Stimulated activated naive CD8-positive, alpha-beta T cell treated with anti-CD3 and anti-CD28 coated beads, Interleukin-15, amount 100 ng/mL, for 72 hours (primary cell): ENCODE results near the gene DSC1.
"Not testable (repeated sequence)": the region's sequence is repeated elsewhere in the genome, so short reads cannot be mapped to it uniquely, and the experiment has no call there.

ENCODE experiments used
- ATAC-seq: fragments of 150-1000 bp; cut with Tn5 transposase; 2 replicates; pipeline ENCODE4 v1.10.0; 2021; ENCODE audit warnings: mild to moderate bottlenecking, moderate library complexity
- DNase-seq, 2 donors: peaks; one replicate each; pipeline ENCODE4 v3.0.0; 2021 to 2022
- H3K27ac Mint-ChIP-seq, 2 donors: one replicate each; pipeline ENCODE4 v1.8.0; 2022; ENCODE audit warnings: mild to moderate bottlenecking in 2 of 2, mixed read lengths in 2 of 2, moderate library complexity in 2 of 2
- H3K27me3 Mint-ChIP-seq: one replicate; pipeline ENCODE4 v1.8.0; 2022; ENCODE audit warnings: mixed read lengths
- H3K4me1 Mint-ChIP-seq: one replicate; pipeline ENCODE4 v1.8.0; 2022; ENCODE audit warnings: mild to moderate bottlenecking, mixed read lengths
- H3K4me3 Mint-ChIP-seq, 2 donors: one replicate each; pipeline ENCODE4 v1.8.0; 2022; ENCODE audit warnings: mild to moderate bottlenecking in 2 of 2, mixed read lengths in 2 of 2, moderate library complexity in 1 of 2
- H3K9me3 Mint-ChIP-seq, 2 donors: one replicate each; pipeline ENCODE4 v1.8.0; 2022; ENCODE audit warnings: mixed read lengths in 2 of 2

The DSC1 gene

DNA sequence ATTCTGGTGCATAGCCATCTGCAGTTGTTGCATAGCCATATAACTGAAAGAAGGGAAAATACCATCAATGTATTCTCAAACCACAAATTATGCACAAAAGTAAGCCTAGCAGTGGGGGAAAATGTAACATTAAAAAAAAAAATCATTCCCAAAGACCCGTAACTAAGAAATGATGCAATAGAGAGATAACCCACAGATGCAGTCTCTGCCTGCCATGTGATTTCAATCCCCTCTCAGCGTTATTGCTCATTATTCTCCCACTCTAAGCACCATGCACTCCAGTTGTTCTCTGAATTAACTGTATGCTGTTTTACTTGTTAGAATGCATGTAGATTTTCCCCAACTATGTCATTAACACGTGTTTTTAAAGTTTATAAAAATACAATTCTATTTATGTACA, 14.1 kb downstream of the DSC1 start:
- Mint-ChIP-seq H3K27me3 (no peaks in the 10 kb centered on the region), H3K4me3 (no peak overlapping the region), H3K27ac (no peak overlapping the region), H3K9me3 (peaks cover 0 to 5% of the 10 kb centered on the region in 2 donors), H3K4me1 (no peaks in the 10 kb centered on the region)
- DNase-seq, result no peak
- no peak for ATAC-seq

GRCh38 chr18:31146809-31147208, 15.8 kb downstream of the DSC1 start:
- Mint-ChIP-seq H3K9me3 (peaks cover 0 to 5% of the 10 kb centered on the region in 2 donors), H3K4me3 (no peak overlapping the region), H3K27ac (no peak overlapping the region)

DNA sequence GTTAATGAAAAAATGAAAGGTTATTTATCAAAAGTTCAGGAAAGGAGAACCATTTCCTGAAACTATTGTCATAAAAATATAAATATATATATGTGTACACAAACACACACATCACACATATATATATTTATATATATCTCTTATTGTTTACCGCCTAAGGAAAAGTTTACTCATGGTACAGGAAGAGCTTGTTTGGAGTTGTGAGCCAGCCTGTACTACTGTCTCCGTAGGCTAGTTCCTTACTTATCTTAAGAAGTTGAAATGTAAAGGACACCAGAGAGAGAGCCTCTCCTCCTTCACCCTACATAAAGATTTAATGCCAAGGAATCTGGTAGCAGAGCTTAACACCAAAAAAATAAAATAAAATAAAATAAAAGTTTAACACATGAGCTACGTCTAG, 19.6 kb downstream of the DSC1 start:
- H3K9me3 Mint-ChIP-seq, result peaks cover 0 to 5% of the 10 kb centered on the region in 2 donors
- ATAC-seq, result no peak

More at GRCh38 chr18:31146809-31147208, 15.8 kb downstream of the DSC1 start:
- Mint-ChIP-seq H3K27me3 (no peaks in the 10 kb centered on the region), H3K4me1 (no peaks in the 10 kb centered on the region)
- ATAC-seq, result no peak
- no peak for DNase-seq

DNA sequence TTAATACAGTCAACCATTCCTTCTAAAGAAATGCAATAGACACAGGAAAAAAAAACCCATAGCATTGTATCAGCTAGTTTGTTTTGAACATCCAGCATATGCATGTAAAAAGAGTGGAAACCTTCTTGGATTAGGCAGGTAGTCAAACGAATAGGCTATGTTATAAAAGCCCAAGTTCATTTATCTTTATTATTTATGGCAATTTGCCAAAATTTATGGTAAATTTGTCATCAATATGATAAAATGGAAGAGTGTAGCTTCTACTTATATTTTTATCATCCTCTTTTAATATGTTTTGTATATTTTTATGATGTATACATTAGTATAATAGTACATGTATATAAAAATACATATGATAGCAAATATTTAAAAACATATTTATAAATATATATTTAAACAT, 23.9 kb downstream of the DSC1 start:
- DNase-seq (no peak), ATAC-seq (no peak)
- Mint-ChIP-seq H3K27me3 (no peaks in the 10 kb centered on the region), H3K27ac (no peak overlapping the region), H3K4me3 (no peak overlapping the region), H3K9me3 (no peaks in the 10 kb centered on the region), H3K4me1 (no peaks in the 10 kb centered on the region)

More for the DNA sequence above, 19.6 kb downstream of the DSC1 start:
- H3K27ac Mint-ChIP-seq, result no peak overlapping the region
- no peak overlapping the region for H3K4me3 Mint-ChIP-seq
- no peaks in the 10 kb centered on the region for H3K27me3 Mint-ChIP-seq
- no peaks in the 10 kb centered on the region for H3K4me1 Mint-ChIP-seq
- DNase-seq, result no peak

- Mint-ChIP-seq H3K9me3 (no peaks in the 10 kb centered on the region), H3K27ac (no peak overlapping the region), H3K4me3 (no peak overlapping the region), H3K4me1 (no peaks in the 10 kb centered on the region), H3K27me3 (no peaks in the 10 kb centered on the region)
- no peak for ATAC-seq
- no peak for DNase-seq
These were observed 27.6 kb downstream of the DSC1 start for GRCh38 chr18:31134988-31135529.

DNA sequence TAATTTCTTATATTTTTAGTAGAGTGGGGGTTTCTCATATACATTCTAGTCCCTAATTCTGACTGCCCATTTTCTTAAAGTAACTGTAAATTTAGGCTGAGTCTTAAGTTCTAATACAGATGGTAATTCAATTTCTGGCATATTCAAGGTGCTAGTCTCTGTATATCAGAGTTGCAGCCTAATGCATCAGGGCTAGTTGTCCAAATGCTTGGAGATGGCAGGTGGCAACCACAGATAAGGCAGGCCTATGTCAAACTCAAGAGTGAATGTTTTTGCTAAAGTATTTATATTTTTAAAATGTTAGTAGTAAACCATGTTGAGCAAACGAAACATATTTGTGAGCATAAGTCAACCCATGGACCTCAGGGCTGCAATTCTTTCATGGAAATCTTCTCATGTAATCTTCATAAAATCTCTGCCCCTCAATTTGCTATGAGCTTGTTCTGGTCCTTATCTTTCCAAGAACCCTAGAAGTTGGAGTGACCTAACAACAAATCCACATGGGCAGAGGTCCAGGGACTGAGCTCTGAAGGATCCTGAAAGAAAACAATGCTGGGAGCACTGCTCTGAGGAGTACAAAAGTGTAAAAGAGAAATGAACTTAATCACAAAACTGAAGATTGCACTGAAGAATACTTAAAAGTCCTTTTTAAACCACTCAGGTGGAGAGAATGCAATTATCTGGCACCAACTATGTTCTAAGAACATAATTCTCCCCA, 33.1 kb downstream of the DSC1 start:
- Mint-ChIP-seq H3K4me3 (no peak overlapping the region), H3K27ac (no peak overlapping the region), H3K27me3 (no peaks in the 10 kb centered on the region), H3K4me1 (no peaks in the 10 kb centered on the region), H3K9me3 (no peaks in the 10 kb centered on the region)
- ATAC-seq (no peak), DNase-seq (no peak)

DNA sequence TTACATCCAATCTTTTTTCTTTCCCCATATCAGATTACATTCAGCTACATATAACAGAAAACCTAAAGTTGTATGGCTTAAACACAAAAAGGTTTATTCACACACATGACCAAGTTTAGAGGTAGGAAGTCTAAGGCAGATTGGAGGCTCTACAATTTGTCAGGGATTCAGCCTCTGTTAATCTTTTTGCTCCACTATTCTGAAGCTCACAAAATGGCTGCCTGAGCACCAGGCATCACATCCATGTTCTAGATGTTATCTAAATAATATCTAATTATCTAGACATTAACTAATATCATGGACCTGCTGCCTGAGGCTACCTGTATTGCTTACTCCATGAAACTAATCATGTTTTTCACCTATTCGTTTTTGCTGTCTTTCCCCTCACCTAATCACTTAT, 36.8 kb downstream of the DSC1 start:
- Mint-ChIP-seq H3K4me1 (no peaks in the 10 kb centered on the region), H3K27ac (no peak overlapping the region), H3K9me3 (no peaks in the 10 kb centered on the region), H3K4me3 (no peak overlapping the region), H3K27me3 (no peaks in the 10 kb centered on the region)
- ATAC-seq (no peak), DNase-seq (no peak)

GRCh38 chr18:31123125-31123524, 39.5 kb downstream of the DSC1 start:
- ATAC-seq, H3K4me1 Mint-ChIP-seq, H3K4me3 Mint-ChIP-seq, DNase-seq, H3K27ac Mint-ChIP-seq, H3K27me3 Mint-ChIP-seq: not testable (repeated sequence)
- H3K9me3 Mint-ChIP-seq, result peaks cover 0 to 10% of the 10 kb centered on the region in 2 donors

- ATAC-seq (no peak), DNase-seq (no peak)
- H3K9me3 Mint-ChIP-seq, result peaks cover 0 to 10% of the 10 kb centered on the region in 2 donors
- no peak overlapping the region for H3K27ac Mint-ChIP-seq
- H3K27me3 Mint-ChIP-seq, result no peaks in the 10 kb centered on the region
- no peak overlapping the region for H3K4me3 Mint-ChIP-seq
- H3K4me1 Mint-ChIP-seq, result no peaks in the 10 kb centered on the region
These were observed 42.1 kb downstream of the DSC1 start for GRCh38 chr18:31120594-31120993.

DNA sequence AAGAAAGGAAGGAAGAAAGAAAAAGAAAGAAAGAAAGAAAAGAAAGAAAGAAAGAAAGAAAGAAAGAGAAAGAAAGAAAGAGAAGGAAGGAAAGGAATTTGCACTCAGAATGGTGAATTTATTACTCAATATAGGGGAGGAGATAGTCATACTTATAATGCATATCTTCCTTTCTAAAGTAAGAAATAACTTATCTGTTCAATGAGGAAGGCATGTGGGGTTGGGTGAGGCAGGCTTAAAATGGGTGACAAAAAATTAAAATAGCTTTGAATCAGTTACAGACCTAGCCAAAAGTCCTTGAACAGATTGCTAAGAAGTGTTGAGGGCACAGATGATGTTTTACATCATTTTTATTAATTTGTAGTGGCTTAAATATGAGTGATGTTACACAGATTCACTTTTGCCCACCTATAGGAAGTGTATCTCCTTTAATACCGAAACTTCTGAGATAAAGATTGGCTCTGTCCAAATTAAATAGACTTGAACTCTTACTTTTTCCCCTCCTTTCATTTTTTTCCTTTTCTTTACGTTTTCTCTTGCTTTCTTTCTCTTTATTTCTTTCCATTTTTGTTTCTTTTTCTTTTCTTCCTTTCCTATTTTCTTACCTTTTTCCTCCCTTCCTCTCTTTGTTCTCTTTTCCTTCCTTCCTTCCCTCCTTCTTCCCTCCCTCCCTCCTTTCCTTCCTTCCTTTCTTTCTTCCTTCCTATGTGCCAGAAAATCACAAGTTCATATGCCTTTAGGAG, 45.6 kb downstream of the DSC1 start:
- Mint-ChIP-seq H3K4me1 (no peaks in the 10 kb centered on the region), H3K9me3 (peaks cover 0 to 10% of the 10 kb centered on the region in 2 donors), H3K27ac (no peak overlapping the region), H3K4me3 (no peak overlapping the region), H3K27me3 (no peaks in the 10 kb centered on the region)
- no peak for DNase-seq
- ATAC-seq, result no peak

DNA sequence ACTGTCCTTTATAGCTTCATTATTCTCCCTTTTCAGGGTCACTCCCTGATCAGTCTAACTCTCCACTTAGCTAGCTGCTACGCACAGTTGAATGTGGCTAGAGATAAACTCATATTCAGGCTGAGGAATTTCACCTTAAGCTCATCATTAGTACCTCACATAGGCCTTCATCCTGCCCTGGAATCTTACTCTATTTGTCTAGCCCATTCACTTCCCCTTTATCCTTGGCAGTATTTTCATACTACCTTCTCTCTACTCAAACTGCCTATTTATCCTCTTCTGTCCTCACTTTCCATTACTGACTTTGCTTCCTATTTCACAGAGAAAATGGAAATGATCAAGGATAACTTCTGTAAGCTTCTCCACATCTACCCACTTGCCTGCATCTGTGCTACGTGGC, 49.9 kb downstream of the DSC1 start:
- ATAC-seq, result no peak
- H3K27me3 Mint-ChIP-seq, result no peaks in the 10 kb centered on the region
- H3K4me1 Mint-ChIP-seq, result no peaks in the 10 kb centered on the region
- no peak overlapping the region for H3K27ac Mint-ChIP-seq
- no peak overlapping the region for H3K4me3 Mint-ChIP-seq
- no peaks in the 10 kb centered on the region for H3K9me3 Mint-ChIP-seq
- DNase-seq, result no peak

DNA sequence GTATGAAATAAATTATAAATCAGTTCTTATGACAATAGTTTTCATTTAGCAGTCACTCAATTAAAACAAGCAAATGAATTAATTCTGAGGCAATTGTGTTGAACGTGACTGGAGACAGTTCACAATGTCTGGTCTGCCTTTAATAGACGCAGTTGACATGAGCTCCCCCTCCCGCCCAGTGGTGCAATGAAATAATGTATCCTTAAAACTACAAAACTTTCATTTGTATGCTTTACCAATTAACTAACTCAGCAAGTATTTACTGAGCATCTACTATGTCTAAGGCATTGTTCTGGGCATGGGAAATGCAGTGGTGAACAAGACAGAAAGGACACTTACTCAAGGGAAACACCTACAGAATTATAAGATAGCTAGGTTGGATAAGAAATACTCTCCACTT, 56.9 kb downstream of the DSC1 start:
- no peak overlapping the region for H3K4me3 Mint-ChIP-seq

DNA sequence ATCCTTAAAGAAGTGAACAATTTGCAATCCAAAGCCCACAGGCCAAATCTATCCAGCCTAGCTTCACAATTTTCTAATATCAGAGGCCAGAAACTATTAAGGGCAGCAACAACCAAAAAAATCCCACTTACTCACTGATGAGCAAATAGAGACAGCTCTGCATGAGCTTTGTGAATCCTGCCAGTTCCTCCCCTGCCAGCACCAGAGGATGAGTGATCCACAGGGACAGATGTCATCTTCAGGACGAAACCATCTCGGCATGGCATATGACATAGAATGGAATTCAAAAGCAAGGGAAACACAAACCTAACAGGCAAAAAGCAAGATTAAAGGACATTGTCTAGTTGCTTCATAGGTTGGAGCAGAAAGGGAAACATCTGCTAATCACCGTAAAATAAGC, 58.2 kb downstream of the DSC1 start:
- peaks cover 44% of the 10 kb centered on the region for H3K27me3 Mint-ChIP-seq
- DNase-seq (no peak), ATAC-seq (no peak)
- no peak overlapping the region for H3K27ac Mint-ChIP-seq
- H3K9me3 Mint-ChIP-seq, result no peaks in the 10 kb centered on the region
- H3K4me3 Mint-ChIP-seq, result no peak overlapping the region
- H3K4me1 Mint-ChIP-seq, result no peaks in the 10 kb centered on the region

More for the DNA sequence above, 56.9 kb downstream of the DSC1 start:
- ATAC-seq (no peak), DNase-seq (no peak)
- no peaks in the 10 kb centered on the region for H3K4me1 Mint-ChIP-seq
- no peaks in the 10 kb centered on the region for H3K9me3 Mint-ChIP-seq
- H3K27me3 Mint-ChIP-seq, result peaks cover 31% of the 10 kb centered on the region
- no peak overlapping the region for H3K27ac Mint-ChIP-seq

- peaks cover 54% of the 10 kb centered on the region for H3K27me3 Mint-ChIP-seq
- no peak overlapping the region for H3K4me3 Mint-ChIP-seq
- no peak overlapping the region for H3K27ac Mint-ChIP-seq
- DNase-seq (no peak), ATAC-seq (no peak)
- no peaks in the 10 kb centered on the region for H3K4me1 Mint-ChIP-seq
- no peaks in the 10 kb centered on the region for H3K9me3 Mint-ChIP-seq
These were observed 59.2 kb downstream of the DSC1 start for GRCh38 chr18:31103423-31103822.

- Mint-ChIP-seq H3K4me3 (no peak overlapping the region), H3K27ac (no peak overlapping the region), H3K9me3 (no peaks in the 10 kb centered on the region)
These were observed 59.7 kb downstream of the DSC1 start for GRCh38 chr18:31102941-31103340.

GRCh38 chr18:31102025-31102684, 60.5 kb downstream of the DSC1 start, which contains the start of gene DSC2:
Gene DSC2 (minus strand): TSS chr18:31102421. CDS start chr18:31101971, 450 bp downstream.
- DNase-seq (no peak), ATAC-seq (peak; percentile 28)
- Mint-ChIP-seq H3K4me3 (peak within 1 kb of the TSS; percentile 70 to 77), H3K4me1 (no peaks in the 10 kb centered on the region), H3K27me3 (peaks cover 54% of the 10 kb centered on the region), H3K9me3 (no peaks in the 10 kb centered on the region), H3K27ac (no peak within 1 kb of the TSS)

More at GRCh38 chr18:31102941-31103340, 59.7 kb downstream of the DSC1 start:
- Mint-ChIP-seq H3K27me3 (peaks cover 54% of the 10 kb centered on the region), H3K4me1 (no peaks in the 10 kb centered on the region)
- DNase-seq (no peak), ATAC-seq (no peak)
